ENCODE measurements around the gene GRID1. TPM values are rescaled to one million over a fixed set of nuclear protein-coding genes. Genes with fewer than 3 reads are reported as not detected.

GRID1 gene
- total and polyA plus RNA-seq, 9 of the 15 experiments (the other 6 are each of a cell fraction or from before 2014, with no cell fraction given): 0.01 to 7.2 (median 1.2) TPM

DNA sequence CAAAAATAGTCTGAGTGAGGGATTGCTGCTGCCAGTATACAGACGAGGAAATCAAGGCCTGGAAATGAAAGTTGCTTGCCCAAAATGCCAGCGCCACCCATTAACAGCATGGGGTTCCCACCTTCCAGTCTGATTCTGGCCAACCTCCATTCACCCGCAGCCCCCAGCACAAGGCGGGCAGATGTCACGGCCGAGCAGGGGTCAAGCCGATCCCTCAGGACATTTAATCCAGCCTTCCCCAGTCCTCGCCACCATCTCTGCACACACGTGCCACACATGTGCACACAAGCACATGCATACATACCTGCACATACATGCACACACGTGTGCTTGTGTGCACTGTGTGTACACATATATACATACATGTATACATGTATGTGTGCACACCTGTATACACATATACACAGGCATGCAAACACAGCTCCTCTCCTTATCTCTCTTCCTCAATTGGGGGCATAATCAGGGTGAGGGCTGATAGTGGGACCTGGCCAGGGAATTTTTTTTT, 122.9 kb downstream of the GRID1 start:
- no peaks in the 10 kb centered on the region for H3K4me1 ChIP-seq (replicated peaks in 1 of 2; ENCODE audit: control insufficient read depth in 2 of 2, insufficient read depth in 2 of 2, low read length in 2 of 2)
- BruUV-seq (replicated peaks): no TSS peak
- no peaks in the 10 kb centered on the region for H4K20me1 ChIP-seq (replicated peaks; ENCODE audit: control insufficient read depth, insufficient read depth, low read length)
- ChIA-PET CTCF (ENCODE audit: low intra/inter-chr PET ratio) (no interaction called here), POLR2A (no interaction called here)
- in situ Hi-C loops (cut with MboI) (no loop called here), intact Hi-C loops (cut with micrococcal nuclease) (no loop called here)
- H3K27me3 ChIP-seq (ENCODE audit: control insufficient read depth in 2 of 2, insufficient read depth in 2 of 2, low read length in 2 of 2): no peaks in the 10 kb centered on the region
- H3K4me2 ChIP-seq (ENCODE audit: insufficient read depth, low read length): no peak overlapping the region
- H3K9me1 ChIP-seq (ENCODE audit: control insufficient read depth, insufficient read depth, low read length): no peaks in the 10 kb centered on the region
- H3K27ac ChIP-seq (ENCODE audit: extremely low read depth, low read depth, low read length): no peak overlapping the region
- H2AFZ ChIP-seq (ENCODE audit: low read depth, low read length): no peak overlapping the region
- no peaks in the 10 kb centered on the region for H3K79me2 ChIP-seq (ENCODE audit: control insufficient read depth, insufficient read depth, low read length)
- H3K4me3 ChIP-seq: no peak overlapping the region
- no peaks in the 10 kb centered on the region for H3K9me3 ChIP-seq (replicated peaks; ENCODE audit: control insufficient read depth, insufficient read depth, low read depth, low read length)
- ATAC-seq (no peak), FAIRE-seq (no peak), DNase-seq (ENCODE audit: extremely low read depth in 1 of 4, low spot score in 3 of 4) (no peak)
- H3K36me3 ChIP-seq (ENCODE audit: control insufficient read depth, insufficient read depth, low read length): no peaks in the 10 kb centered on the region
- no peak overlapping the region for H3K9ac ChIP-seq (ENCODE audit: insufficient read depth in 1 of 2, low read depth in 2 of 2, low read length in 2 of 2)
- WGBS (ENCODE audit: insufficient coverage, low coverage, missing lambda C conversion rate): 6% methylated on average over 10 of the region's 10 CpGs
- TF ChIP-seq KLF10 (CRISPR knock-in tag; IDR thresholded peaks at IDR 0.05): no peak
- TF ChIP-seq E2F6 (IDR thresholded peaks at IDR 0.05; ENCODE audit: borderline replicate concordance in 1 of 2, extremely low read depth in 1 of 2, insufficient read depth in 1 of 2, insufficient read length in 1 of 2, low read depth in 1 of 2, low read length in 1 of 2, poor library complexity in 1 of 2, severe bottlenecking in 1 of 2): no peak
- TF ChIP-seq ZBTB5 (IDR thresholded peaks at IDR 0.05): no peak
- no peak for TF ChIP-seq NRF1 (conservative IDR thresholded peaks at IDR 0.05 in 1 of 2, IDR thresholded peaks at IDR 0.05 in 1 of 2)
- no peak for TF ChIP-seq ZNF830 (CRISPR knock-in tag; IDR thresholded peaks at IDR 0.05)
- no peak for TF ChIP-seq ZBTB1 (CRISPR knock-in tag; IDR thresholded peaks at IDR 0.05; ENCODE audit: borderline replicate concordance, low read depth)
- TF ChIP-seq ZNF444 (CRISPR knock-in tag; IDR thresholded peaks at IDR 0.05): no peak
- TF ChIP-seq ZNF274 (IDR thresholded peaks at IDR 0.05; ENCODE audit: borderline replicate concordance, low read depth, low read length): no peak
- TF ChIP-seq ZNF217 (CRISPR knock-in tag; IDR thresholded peaks at IDR 0.05): no peak
- TF ChIP-seq THAP7 (CRISPR knock-in tag; IDR thresholded peaks at IDR 0.05): no peak
- TF ChIP-seq NCOR1 (IDR thresholded peaks at IDR 0.05): no peak
- TF ChIP-seq ZNF561 (CRISPR knock-in tag; conservative IDR thresholded peaks at IDR 0.05): no peak
- no peak for TF ChIP-seq PRMT5 (CRISPR knock-in tag; IDR thresholded peaks at IDR 0.05)
- no peak for TF ChIP-seq CBFB (CRISPR knock-in tag; IDR thresholded peaks at IDR 0.05)
- no peak for TF ChIP-seq ILK (tag; IDR thresholded peaks at IDR 0.05; ENCODE audit: borderline replicate concordance, low read depth)
- TF ChIP-seq, protein P1, sequence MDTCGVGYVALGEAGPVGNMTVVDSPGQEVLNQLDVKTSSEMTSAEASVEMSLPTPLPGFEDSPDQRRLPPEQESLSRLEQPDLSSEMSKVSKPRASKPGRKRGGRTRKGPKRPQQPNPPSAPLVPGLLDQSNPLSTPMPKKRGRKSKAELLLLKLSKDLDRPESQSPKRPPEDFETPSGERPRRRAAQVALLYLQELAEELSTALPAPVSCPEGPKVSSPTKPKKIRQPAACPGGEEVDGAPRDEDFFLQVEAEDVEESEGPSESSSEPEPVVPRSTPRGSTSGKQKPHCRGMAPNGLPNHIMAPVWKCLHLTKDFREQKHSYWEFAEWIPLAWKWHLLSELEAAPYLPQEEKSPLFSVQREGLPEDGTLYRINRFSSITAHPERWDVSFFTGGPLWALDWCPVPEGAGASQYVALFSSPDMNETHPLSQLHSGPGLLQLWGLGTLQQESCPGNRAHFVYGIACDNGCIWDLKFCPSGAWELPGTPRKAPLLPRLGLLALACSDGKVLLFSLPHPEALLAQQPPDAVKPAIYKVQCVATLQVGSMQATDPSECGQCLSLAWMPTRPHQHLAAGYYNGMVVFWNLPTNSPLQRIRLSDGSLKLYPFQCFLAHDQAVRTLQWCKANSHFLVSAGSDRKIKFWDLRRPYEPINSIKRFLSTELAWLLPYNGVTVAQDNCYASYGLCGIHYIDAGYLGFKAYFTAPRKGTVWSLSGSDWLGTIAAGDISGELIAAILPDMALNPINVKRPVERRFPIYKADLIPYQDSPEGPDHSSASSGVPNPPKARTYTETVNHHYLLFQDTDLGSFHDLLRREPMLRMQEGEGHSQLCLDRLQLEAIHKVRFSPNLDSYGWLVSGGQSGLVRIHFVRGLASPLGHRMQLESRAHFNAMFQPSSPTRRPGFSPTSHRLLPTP (IDR thresholded peaks at IDR 0.05; ENCODE audit: borderline replicate concordance, extremely low read depth, insufficient read length): no peak
- TF ChIP-seq ZNF76 (CRISPR knock-in tag; IDR thresholded peaks at IDR 0.05; ENCODE audit: borderline replicate concordance): no peak
